Activated CD8-positive, alpha-beta memory T cell treated with anti-CD3 and anti-CD28 coated beads, Interleukin-2, amount 50 U/mL, for 4 hours (primary cell): Measurements from ENCODE around the gene ZDHHC1.
"Not testable (repeated sequence)": the region's sequence is repeated elsewhere in the genome, so short reads cannot be mapped to it uniquely, and the experiment has no call there.

ENCODE experiments used
- DNase-seq: peaks from one replicate; pipeline ENCODE4 v3.0.0-alpha.2; 2020

ZDHHC1 gene

DNA sequence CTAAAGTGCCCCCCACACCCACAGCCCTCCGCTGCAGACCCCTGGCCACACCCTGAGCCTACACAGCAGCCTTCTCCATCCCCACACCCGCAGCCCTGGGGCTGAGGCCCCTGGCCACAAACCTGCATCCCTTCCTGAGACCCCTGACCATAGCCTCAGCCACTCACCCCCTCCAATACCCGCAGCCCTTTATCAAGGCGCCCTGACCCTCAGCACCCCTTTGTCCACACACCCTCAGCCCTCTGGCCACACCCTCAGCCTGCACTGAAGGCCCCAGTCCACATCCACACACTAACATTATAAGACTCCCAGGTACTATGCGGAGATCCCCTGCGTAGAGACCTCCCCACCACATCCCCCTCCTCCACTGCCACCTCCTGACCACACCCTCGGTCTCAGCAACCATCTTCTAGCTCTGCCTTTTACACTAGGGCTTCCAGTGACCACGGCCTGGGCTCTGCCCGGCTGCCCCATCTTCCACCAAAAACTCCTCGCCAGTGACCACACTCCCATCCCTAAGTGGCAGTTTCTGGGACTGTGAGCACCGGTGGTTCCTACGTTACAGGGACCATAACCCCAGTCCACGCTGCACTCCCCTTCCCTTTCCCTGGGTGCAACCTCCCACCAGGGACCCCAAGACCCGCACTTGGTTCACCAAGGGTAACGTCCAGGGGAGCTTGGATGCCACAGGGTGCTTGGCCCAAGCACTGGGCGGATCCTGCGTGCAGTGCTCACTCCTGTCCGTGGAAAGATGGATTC is 23.8 kb downstream of the ZDHHC1 start:
- no peak for DNase-seq

DNA sequence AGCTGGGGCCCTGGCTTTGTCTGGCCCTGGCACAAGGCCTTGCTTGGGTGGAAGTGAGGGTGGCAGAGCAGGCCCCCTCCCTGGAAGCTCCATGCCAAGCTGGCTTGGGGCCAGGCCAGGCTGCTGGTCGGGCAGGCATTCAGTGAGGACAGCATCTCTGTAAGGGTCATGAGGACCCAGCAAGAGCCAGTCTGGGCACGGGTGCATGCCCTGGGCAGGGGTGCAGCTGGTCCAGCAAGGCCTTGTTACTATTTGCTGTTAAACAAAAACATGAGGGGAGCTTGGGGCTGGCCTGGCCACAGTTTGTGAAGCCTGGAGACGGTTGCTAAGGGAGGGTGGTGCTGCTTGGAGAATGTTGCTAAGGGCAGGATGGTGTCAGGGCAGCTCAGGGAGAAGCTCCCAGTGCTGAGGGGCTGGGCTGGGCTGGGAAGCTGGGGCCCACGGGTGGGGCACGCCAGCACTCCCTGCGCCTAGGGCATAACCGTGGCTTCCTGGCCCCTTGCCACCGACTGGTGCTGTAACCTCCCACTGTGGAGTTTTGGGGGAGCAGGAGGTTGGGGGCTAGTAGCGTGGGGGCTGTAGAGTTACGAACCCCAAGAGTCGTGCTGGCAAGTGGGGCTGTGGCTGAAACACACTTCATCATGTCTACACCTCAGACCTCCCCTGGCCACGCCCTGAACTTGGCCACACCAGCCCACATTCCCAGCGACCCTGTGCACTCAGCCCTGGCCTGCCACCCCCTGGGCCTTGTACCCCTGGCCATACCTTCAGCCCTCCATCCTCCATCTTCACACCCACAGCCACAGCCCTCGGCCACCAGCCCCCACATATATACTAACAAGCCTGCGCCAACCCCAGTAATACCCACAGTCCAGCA is 24.6 kb downstream of the ZDHHC1 start:
- DNase-seq, result no peak

DNA sequence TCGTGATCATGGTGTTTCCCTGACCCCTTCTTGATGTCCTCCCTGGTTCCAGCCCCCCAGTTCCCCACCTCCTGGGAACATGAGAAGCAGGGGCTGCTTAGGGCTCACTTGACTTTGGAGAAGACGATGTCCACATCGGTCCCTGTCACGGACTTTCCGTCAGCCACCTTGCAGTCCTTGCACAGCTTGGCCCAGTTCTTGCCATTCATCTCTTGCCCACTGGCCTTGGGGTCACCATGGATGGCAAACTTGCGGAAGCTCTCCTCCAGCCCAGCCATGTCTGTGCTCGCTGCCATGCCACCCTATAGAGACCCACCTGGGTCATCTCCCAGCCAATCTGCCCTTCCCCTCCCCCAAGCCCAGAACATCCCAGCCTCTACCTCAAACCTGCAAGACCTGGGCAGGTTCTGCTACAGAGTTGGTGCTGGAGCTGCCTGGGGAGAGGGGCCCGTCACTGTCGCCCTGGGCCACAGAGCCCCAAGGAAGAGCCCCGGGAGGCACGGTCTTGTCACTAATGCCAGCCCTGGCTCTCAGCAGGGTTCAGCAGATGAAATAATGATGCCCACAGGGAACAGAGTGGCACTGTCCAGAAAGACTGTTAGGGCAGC is 25.4 kb downstream of the ZDHHC1 start:
- no peak for DNase-seq

DNA sequence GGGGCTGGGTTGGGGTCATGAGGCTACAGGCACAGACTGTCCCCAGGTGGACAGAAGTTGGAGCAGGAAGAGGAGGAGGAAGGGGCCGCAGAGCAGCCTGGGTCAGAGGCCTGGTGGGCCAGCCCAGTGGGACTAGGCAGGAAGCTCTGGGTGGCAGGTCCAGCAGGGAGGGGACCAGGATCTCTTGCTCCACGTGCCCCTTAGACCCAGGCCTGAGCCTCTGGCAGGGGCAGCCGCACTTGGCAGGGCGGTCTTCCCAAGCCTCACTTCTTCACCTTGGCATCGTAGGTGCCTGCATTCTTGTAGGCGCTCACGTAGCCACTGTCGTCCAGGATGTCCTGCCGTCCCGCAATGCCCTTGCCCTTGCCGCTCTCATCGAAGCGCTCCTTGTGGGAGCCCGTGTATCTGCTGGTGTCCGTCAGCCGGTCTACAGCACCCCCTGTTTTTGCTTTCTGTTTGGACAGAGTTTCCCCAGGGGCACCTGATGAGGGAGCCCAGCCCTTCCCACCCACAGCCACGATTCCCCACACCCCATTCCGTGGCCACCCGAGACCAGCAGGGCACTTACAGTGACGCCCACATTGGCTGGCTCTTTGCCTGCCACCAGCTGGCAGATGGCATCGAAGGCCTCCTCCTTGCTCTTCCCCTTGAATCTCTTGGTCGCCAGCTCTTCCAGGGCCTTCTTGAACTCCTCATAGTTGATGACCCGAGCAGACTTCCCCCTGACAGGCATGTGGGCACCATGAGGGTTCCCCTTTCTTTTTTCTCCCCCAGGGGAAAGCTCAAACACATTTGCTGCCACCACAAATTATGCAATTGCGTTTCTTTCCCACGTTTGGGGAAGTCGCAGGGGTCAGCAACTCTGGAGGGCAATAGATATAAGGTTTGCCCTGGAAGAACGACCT is 26.1 kb downstream of the ZDHHC1 start:
- DNase-seq, result no peak

DNA sequence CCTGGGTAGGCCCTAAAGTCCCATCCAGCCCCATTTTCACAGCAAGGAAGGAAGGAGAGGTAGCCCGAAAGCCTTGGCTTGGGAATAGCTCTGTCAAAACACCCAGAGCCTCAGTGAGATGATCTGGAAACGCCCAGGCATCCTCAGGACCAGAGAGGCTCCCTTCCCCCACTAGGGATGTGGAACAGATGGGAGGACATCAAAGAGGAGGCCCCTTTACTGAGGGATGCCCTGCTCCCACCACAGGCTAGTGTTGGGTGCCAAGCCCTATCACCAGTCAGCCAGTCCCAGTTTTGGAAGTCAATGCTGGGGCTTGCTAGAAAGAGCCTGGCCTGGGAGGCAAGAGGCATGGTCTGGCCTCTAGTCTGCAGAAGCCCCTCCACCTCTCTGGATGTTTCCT is 27.7 kb downstream of the ZDHHC1 start:
- no peak for DNase-seq

- DNase-seq, result no peak
Measured at GRCh38 chr16:67388191-67388590, 28.1 kb downstream of the ZDHHC1 start.

DNA sequence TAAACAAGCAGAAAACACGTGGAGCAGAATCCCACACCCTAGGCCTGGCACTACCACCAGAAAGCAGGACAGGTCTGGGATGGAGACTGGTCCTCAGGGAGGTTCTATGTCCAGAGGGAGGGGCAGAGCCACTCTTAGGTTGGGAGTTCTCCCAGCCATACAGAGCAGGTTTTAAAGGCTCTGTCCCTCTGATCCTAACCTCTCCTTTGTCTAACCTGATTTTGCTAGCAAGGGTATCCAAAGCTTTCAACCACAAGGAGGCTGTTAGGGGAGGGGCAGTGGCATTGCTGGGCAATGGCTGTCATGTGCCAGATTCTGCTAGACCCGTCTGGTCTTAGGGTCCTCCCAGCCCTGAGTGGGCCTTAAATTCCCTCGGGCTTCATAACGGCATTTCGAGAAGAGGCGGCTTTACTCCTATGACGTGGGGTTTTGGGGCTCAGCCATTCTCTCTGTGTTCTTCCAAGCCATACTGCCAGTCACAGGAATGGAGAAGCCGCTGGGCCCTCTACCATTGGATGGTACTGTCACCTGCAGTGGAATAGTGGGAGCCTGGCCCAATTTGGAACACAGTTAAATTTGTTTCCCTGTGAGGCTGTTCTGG is 28.7 kb downstream of the ZDHHC1 start:
- DNase-seq, result no peak

- no peak for DNase-seq
Measured at GRCh38 chr16:67386861-67387455, 29.3 kb downstream of the ZDHHC1 start.

GRCh38 chr16:67384778-67385510 is 31.3 kb downstream of the ZDHHC1 start:
- DNase-seq, result no peak

DNA sequence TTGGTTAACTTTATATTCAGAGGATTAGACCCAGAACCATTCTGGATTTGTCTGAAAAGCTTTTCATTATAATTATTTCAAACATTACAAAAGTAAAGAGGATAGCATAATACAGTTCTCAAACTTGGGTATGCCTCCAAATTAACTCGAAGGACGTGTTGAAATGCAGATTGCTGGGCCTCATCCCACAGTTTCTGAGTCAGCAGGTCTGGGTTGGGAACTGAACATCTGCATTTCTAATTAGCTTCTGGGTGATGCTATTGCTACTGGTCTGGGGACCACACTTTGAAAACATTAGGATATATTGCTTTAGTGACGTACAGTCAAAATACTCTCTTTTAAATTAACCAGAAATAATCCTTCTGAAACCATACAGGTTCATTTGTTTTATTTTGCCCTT is 33.0 kb downstream of the ZDHHC1 start:
- no peak for DNase-seq

DNA sequence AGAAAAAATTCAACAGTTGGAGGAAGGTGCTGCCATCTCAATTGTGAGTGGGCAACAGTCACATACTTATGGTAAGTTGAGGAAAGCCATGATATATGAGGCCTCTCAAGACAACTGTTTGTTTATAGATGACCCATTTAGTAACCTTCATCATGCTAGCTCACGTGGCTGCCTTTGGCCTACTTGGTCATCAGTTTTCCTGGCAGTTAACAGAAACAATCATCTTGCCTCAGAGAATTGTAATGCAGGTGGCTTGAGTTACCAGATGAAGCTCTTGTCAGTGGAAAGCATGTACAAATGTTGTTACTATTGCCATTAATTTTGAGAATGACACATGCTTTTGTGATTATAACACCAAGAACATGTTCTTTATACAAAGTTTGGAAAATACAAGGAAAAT is 37.6 kb downstream of the ZDHHC1 start:
- no peak for DNase-seq

GRCh38 chr16:67376012-67376411 is 40.3 kb downstream of the ZDHHC1 start:
- DNase-seq, result not testable (repeated sequence)

- no peak for DNase-seq
Measured at GRCh38 chr16:67372664-67373063, 43.6 kb downstream of the ZDHHC1 start.

GRCh38 chr16:67370661-67371060 is 45.6 kb downstream of the ZDHHC1 start:
- DNase-seq, result no peak

DNA sequence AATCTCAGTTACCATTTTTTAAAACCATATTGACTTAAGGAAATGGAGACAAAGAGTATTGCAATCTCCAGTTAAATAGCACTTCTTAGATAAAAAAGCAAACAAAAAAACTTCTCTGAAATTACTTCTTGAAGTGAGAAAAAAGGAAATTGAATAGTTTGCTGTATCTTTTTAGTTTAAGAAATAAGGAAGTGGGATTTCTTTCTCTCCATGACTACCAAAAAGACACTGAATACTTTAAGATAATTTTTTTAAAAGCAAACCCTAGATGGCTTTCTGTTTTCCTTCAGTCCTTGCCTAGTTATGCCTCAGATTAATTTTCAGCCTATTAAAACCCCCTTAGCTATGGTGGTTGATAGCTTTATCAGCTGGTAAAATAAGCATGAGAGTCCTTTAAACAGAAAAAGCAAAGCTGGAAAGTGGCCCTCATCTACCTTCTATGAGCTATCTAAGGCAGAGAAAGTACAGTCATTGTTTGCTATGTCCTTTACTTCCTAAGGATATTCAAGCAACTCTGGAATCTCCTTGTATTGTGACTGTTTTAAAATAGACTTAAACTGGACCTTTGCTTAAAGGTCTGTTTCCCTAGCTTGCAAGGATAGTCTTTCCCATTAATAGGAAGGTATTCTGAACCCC is 51.6 kb downstream of the ZDHHC1 start:
- DNase-seq, result no peak

DNA sequence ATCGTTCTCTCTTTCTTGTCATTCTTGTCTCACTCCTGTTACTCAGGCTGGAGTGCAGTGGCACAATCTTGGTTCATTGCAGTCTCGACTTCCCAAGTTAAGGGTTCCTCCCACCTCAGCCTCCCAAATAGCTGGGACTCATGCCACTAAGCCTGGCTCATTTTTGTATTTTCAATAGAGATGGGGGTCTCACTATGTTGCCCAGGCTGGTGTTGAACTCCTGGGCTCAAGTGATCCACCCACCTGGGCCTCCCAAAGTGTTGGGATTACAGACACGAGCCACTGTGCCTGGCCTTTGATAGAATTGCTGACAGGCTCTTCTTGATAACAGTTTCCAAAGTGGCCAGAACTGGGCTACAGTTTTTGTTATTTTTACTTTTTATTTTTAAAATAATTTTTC is 55.2 kb downstream of the ZDHHC1 start:
- DNase-seq, result no peak

GRCh38 chr16:67359540-67360269 is 56.6 kb downstream of the ZDHHC1 start:
- DNase-seq, result not testable (repeated sequence)

GRCh38 chr16:67357561-67357960 is 58.7 kb downstream of the ZDHHC1 start:
- no peak for DNase-seq

DNA sequence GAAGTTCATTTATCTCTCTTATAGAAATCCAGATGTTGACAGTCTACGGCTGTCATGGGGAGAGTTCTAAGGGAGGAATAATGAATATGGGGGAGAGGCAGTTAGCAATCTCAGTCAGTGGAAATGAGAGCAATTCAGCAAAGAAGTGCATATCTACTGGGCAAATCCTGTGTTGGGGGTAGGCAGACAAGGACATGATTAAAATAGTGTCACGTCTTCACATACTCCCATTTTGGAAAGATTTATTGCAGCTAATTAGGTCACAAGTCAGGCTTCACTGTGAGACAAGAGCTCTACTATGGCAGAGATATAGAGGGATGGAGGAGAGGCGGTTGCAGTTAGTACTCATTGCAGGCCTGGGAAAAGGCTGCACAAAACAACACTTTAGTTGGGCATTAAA is 59.9 kb downstream of the ZDHHC1 start:
- DNase-seq, result no peak

DNA sequence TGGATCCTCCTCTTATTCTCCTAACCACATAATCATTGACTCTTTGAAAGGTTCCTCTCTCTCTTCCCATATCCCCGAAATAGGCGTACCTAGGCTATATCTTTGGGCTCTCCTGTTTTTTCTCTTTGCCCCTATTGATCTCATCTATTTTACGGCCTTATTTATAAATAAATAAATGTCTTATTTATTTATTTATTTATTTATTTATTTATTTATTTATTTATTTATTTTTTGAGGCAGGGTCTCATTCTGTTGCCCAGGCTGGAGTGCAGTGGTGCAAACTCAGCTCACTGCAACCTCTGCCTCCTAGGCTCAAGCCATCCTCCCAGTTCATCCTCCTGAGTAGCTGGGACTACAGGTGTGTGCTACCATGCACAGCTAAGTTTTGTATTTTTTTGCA is 63.8 kb downstream of the ZDHHC1 start:
- not testable (repeated sequence) for DNase-seq
